SK-N-SH (cell line): ENCODE data around the gene MTERF4. TPM values are rescaled to one million over a fixed set of nuclear protein-coding genes. Genes with fewer than 3 reads are reported as not detected.

Experiments used
- CTCF ChIA-PET: fragments of 300-600, 350-600 bp; formaldehyde crosslinking; extraction: SDS; loops from one replicate; lab custom pipeline; 2021; lab: Yijun Ruan, JAX
- POLR2A ChIA-PET: fragments of 350-600 bp; sonication (Branson Sonifier 250); formaldehyde crosslinking; extraction: SDS; loops from one replicate; lab custom pipeline; 2020; ENCODE audit warnings: antibody characterized with exemption, inconsistent platforms; lab: Yijun Ruan, JAX
- DNase-seq: peaks from one replicate; pipeline ENCODE4 v3.0.0; 2012
- H2AFZ ChIP-seq: fragments of 200-600 bp; sonication (generic); 2 replicates; pipeline ENCODE4 v1.8.1; 2016; ENCODE audit warnings: antibody characterized with exemption, mild to moderate bottlenecking, low read depth
- H3F3A ChIP-seq: fragments of 200-600 bp; sonication (generic); replicated peaks from 2 replicates; pipeline ENCODE3; 2016; ENCODE audit warnings: antibody characterized with exemption, mild to moderate bottlenecking; ENCODE audit not compliant: insufficient read depth
- H3K27ac ChIP-seq, 2 experiments: fragments of 200-500 bp in 1 of 2; fragments of 200-600 bp in 1 of 2; sonication (Bioruptor generic) in 1 of 2; sonication (generic), shearing (Covaris generic) in 1 of 2; 2 replicates each; pipeline versions ENCODE4 v1.5.1 to v1.6.1; 2014 to 2016; ENCODE audit warnings: low read depth in 2 of 2, inconsistent platforms in 1 of 2, low read length in 1 of 2, mild to moderate bottlenecking in 1 of 2, mixed read lengths in 1 of 2
- H3K27me3 ChIP-seq: fragments of 200-600 bp; sonication (generic), shearing (Covaris generic); 2 replicates; pipeline ENCODE4 v1.6.1; 2016; ENCODE audit warnings: mixed run types; ENCODE audit not compliant: insufficient read depth
- H3K36me3 ChIP-seq, 2 experiments: fragments of 200-500 bp in 1 of 2; fragments of 200-600 bp in 1 of 2; sonication (Bioruptor generic) in 1 of 2; sonication (generic) in 1 of 2; replicated peaks in 1 of 2; 2 replicates each; pipeline versions ENCODE3 to v1.5.1; 2014 to 2016; ENCODE audit warnings: low read length in 1 of 2, mild to moderate bottlenecking in 1 of 2; ENCODE audit not compliant: insufficient read depth in 2 of 2, control insufficient read depth in 1 of 2
- H3K4me1 ChIP-seq, 2 experiments: fragments of 200-500 bp in 1 of 2; fragments of 200-600 bp in 1 of 2; sonication (Bioruptor generic) in 1 of 2; sonication (generic), shearing (Covaris generic) in 1 of 2; 2 replicates each; pipeline versions ENCODE4 v1.5.1 to v1.6.1; 2014 to 2016; ENCODE audit warnings: low read depth in 1 of 2, low read length in 1 of 2, mixed run types in 1 of 2; ENCODE audit not compliant: insufficient read depth in 2 of 2, control insufficient read depth in 1 of 2
- H3K4me2 ChIP-seq: fragments of 200-600 bp; sonication (generic), shearing (Covaris generic); 2 replicates; pipeline ENCODE4 v1.6.1; 2017; ENCODE audit warnings: mixed run types
- H3K4me3 ChIP-seq, 2 experiments: fragments of 200-500 bp in 1 of 2; fragments of 200-600 bp in 1 of 2; sonication (Bioruptor generic) in 1 of 2; sonication (generic), shearing (Covaris generic) in 1 of 2; 2 replicates each; pipeline versions ENCODE4 v1.5.1 to v1.8.1; 2014 to 2016; ENCODE audit warnings: low read depth in 2 of 2, inconsistent platforms in 1 of 2, low read length in 1 of 2, mild to moderate bottlenecking in 1 of 2, mixed read lengths in 1 of 2, moderate library complexity in 1 of 2
- H3K79me2 ChIP-seq: fragments of 200-600 bp; sonication (generic); 2 replicates; pipeline ENCODE4 v1.8.1; 2017; ENCODE audit warnings: mild to moderate bottlenecking; ENCODE audit not compliant: insufficient read depth
- H3K9ac ChIP-seq: fragments of 200-600 bp; sonication (generic); 2 replicates; pipeline ENCODE4 v1.6.1; 2017; ENCODE audit warnings: mixed run types
- H3K9me2 ChIP-seq: fragments of 200-600 bp; sonication (generic); 2 replicates; pipeline ENCODE4 v1.6.1; 2017; ENCODE audit warnings: mixed run types
- H3K9me3 ChIP-seq: fragments of 200-600 bp; sonication (generic); 2 replicates; pipeline ENCODE4 v1.6.1; 2017; ENCODE audit warnings: mixed run types, mild to moderate bottlenecking, moderate library complexity
- H4K20me1 ChIP-seq: fragments of 200-600 bp; sonication (generic); 2 replicates; pipeline ENCODE4 v1.6.1; 2017; ENCODE audit warnings: mild to moderate bottlenecking, mixed run types; ENCODE audit not compliant: insufficient read depth
- ELF1 ChIP-seq: IDR thresholded peaks from 2 replicates; pipeline ENCODE4 v1.4.0; 2012
- FOXJ3 ChIP-seq: sonication (generic); formaldehyde crosslinking; IDR thresholded peaks from 2 replicates; pipeline ENCODE4 v1.5.1; 2020; ENCODE audit warnings: mild to moderate bottlenecking, missing genetic modification reagents
- FOXM1 ChIP-seq: IDR thresholded peaks from 2 replicates; pipeline ENCODE4 v1.4.0; 2012; ENCODE audit warnings: low read depth, mild to moderate bottlenecking
- MEF2A ChIP-seq: IDR thresholded peaks from 2 replicates; pipeline ENCODE4 v1.4.0; 2012; ENCODE audit warnings: low read depth, borderline replicate concordance
- NFIC ChIP-seq: IDR thresholded peaks from 2 replicates; pipeline ENCODE4 v1.4.0; 2012; ENCODE audit warnings: borderline replicate concordance
- NRF1 ChIP-seq: IDR thresholded peaks from 2 replicates; pipeline ENCODE4 v1.6.1; 2012; ENCODE audit warnings: low read depth, mild to moderate bottlenecking, low read length
- RCOR1 ChIP-seq: fragments of 150-350 bp; IDR thresholded peaks from 2 replicates; pipeline ENCODE4 v1.6.1; 2017; ENCODE audit warnings: antibody characterized with exemption, low read length
- RFX5 ChIP-seq: IDR thresholded peaks from 2 replicates; pipeline ENCODE4 v1.6.1; 2012; ENCODE audit warnings: mild to moderate bottlenecking, improper control_type of control experiment, low read length
- SIN3A ChIP-seq: IDR thresholded peaks from 2 replicates; pipeline ENCODE4 v1.6.1; 2012; ENCODE audit warnings: low read depth, mild to moderate bottlenecking, low read length, moderate library complexity, borderline replicate concordance
- SMC3 ChIP-seq: IDR thresholded peaks from 2 replicates; pipeline ENCODE4 v1.6.1; 2012; ENCODE audit warnings: low read depth, low read length, improper control_type of control experiment
- TAF1 ChIP-seq: IDR thresholded peaks from 2 replicates; pipeline ENCODE4 v1.6.1; 2012; ENCODE audit warnings: low read depth, mild to moderate bottlenecking, low read length, moderate library complexity, borderline replicate concordance
- TCF12 ChIP-seq: IDR thresholded peaks from 2 replicates; pipeline ENCODE4 v1.4.0; 2012
- WGBS: methylation state at CpG from one replicate; pipeline ENCODE4 v1.1.6; 2017; ENCODE audit warnings: low lambda C conversion rate; 5-methylcytosine and 5-hydroxymethylcytosine counted together
- polyA plus RNA-seq, 3 experiments: library from polyadenylated mRNA; depleted of rRNA; stranded (reverse); fragments of >200 nt; gene quantifications; 2 replicates each; pipeline ENCODE4 v1.2.3, GENCODE V29; 2012
- TF ChIP-seq, protein P1 (sequence below): fragments of 200-600 bp; sonication (generic); IDR thresholded peaks from 2 replicates; pipeline ENCODE4 v1.6.1; 2017; ENCODE audit warnings: antibody characterized with exemption, mild to moderate bottlenecking, moderate library complexity
- TF ChIP-seq, protein P2 (sequence below): fragments of 150-350 bp; IDR thresholded peaks from 2 replicates; pipeline ENCODE4 v1.6.1; 2016; ENCODE audit warnings: mild to moderate bottlenecking, low read depth, low read length
- TF ChIP-seq, protein P3 (sequence below): IDR thresholded peaks from 2 replicates; pipeline ENCODE4 v1.4.0; 2012; ENCODE audit warnings: low read depth
- TF ChIP-seq, protein P4 (sequence below): IDR thresholded peaks from 2 replicates; pipeline ENCODE4 v1.4.0; 2012; ENCODE audit warnings: low read depth, borderline replicate concordance
- TF ChIP-seq, protein P5 (sequence below): fragments of 150-350 bp; IDR thresholded peaks from 2 replicates; pipeline ENCODE4 v1.6.1; 2017; ENCODE audit warnings: antibody characterized with exemption, low read length, low read depth, borderline replicate concordance

The MTERF4 gene
- polyA plus RNA-seq, 1 of the 3 experiments (the other 2 are of a cell fraction): 31.0 TPM

DNA sequence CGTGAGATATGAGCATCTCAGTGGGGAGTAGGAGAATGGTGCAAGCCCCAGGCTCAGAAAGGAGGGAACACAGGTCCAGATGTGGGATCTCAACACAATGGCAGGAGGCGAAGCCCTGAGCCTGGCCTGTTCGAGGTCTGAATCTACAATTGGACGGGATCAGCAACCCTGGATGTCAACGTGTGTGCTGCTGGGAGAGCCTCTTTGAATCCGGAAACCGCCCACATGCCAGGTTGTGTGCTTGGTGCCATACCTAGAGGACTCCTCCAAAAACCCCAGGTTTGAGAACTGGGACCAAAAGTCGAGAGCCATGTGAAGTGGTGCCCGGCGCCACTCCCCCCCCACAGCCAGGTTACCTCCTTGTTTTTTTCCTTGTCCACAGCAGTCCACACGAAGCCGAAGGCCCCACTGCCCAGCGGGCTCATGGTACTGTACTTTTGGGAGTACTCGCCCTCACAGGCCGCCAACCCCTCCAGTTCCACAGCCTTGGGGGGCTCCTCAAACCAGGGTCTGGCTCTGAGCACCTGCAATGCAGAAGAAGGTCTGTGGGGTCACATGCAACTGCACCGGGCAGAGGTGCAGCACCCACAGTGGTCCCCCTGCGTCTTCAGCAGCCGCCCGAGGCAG is 20.4 kb upstream of the MTERF4 start:
- Histone ChIP-seq H3K9me2 (no peaks in the 10 kb centered on the region), H3K9me3 (no peaks in the 10 kb centered on the region; the same call in 1 of the 2 replicates), H2AFZ (no peak overlapping the region), H3K9ac (no peak overlapping the region), H3F3A (peaks cover 5% of the 10 kb centered on the region)
- POLR2A ChIA-PET: no interaction called here
- CTCF ChIA-PET: no interaction called here
- no peak for DNase-seq
- no peak for TF ChIP-seq RCOR1
- TF ChIP-seq TAF1: no peak
- TF ChIP-seq SIN3A: no peak
- TF ChIP-seq RFX5: no peak
- no peak for TF ChIP-seq FOXM1
- no peak for TF ChIP-seq NFIC
- TF ChIP-seq, all 33 proteins: peak for 0
- Histone ChIP-seq H3K36me3 (peaks cover 12 to 16% of the 10 kb centered on the region in 2 experiments), H3K27ac (no peak overlapping the region), H3K27me3 (no peaks in the 10 kb centered on the region), H3K4me3 (no peak overlapping the region), H3K79me2 (no peaks in the 10 kb centered on the region), H3K4me2 (no peak overlapping the region), H3K4me1 (no peaks in the 10 kb centered on the region), H4K20me1 (no peaks in the 10 kb centered on the region)
- 92% methylated on average over 12 of the region's 19 CpGs for WGBS

DNA sequence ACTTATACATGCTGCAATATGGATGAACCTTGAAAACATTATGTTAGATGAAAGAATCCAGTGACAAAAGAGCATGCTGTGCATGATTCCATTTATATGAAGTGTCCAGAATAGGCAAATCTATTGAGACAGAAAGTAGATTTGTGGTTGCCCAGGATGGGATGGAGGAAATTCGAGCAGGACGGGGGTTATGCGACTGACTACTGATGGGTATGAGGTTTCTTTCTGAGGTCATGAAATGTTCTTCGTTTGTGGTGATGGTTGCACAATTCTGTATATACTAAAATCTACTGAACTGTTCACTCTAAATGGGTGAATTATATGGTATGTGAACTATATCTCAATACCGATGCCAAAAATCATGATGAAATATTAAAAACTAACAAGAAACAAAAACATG is 18.9 kb upstream of the MTERF4 start:
- Histone ChIP-seq H3K79me2 (no peaks in the 10 kb centered on the region), H3K9me3 (no peaks in the 10 kb centered on the region; the same call in 1 of the 2 replicates), H3K9me2 (no peaks in the 10 kb centered on the region), H3K36me3 (peaks cover 12 to 16% of the 10 kb centered on the region in 2 experiments), H4K20me1 (no peaks in the 10 kb centered on the region), H3F3A (peaks cover 5% of the 10 kb centered on the region), H3K4me3 (no peak overlapping the region), H3K27me3 (no peaks in the 10 kb centered on the region), H3K4me1 (no peaks in the 10 kb centered on the region), H2AFZ (no peak overlapping the region), H3K9ac (no peak overlapping the region), H3K27ac (no peak overlapping the region), H3K4me2 (no peak overlapping the region)
- ChIA-PET CTCF (no interaction called here), POLR2A (no interaction called here)
- 92% methylated on average over 5 of the region's 5 CpGs for WGBS
- no peak for DNase-seq
- TF ChIP-seq MEF2A: no peak
- TF ChIP-seq, protein P1, sequence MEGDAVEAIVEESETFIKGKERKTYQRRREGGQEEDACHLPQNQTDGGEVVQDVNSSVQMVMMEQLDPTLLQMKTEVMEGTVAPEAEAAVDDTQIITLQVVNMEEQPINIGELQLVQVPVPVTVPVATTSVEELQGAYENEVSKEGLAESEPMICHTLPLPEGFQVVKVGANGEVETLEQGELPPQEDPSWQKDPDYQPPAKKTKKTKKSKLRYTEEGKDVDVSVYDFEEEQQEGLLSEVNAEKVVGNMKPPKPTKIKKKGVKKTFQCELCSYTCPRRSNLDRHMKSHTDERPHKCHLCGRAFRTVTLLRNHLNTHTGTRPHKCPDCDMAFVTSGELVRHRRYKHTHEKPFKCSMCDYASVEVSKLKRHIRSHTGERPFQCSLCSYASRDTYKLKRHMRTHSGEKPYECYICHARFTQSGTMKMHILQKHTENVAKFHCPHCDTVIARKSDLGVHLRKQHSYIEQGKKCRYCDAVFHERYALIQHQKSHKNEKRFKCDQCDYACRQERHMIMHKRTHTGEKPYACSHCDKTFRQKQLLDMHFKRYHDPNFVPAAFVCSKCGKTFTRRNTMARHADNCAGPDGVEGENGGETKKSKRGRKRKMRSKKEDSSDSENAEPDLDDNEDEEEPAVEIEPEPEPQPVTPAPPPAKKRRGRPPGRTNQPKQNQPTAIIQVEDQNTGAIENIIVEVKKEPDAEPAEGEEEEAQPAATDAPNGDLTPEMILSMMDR: no peak

DNA sequence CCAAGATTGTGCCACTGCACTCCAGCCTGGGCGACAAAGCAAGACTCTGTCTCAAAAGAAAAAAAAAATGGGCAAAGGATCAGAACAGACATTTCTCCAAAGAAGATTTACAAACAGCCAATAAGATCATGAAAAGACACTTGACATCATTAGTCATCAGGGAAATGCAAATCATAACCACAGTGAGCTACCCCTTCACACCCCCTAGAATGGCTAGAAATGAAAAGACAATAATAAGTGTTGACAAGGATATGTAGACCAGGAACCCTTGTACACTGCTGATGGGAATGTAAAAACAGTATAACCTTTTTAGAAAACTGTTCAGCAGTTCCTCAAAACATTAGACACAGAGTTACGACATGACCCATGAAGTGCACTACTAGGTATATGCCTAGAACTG is 18.4 kb upstream of the MTERF4 start:
- H3K9me2 ChIP-seq: no peaks in the 10 kb centered on the region
- whole genome bisulfite sequencing: 98% methylated on average over 2 of the region's 2 CpGs
- no peak overlapping the region for H3K9ac ChIP-seq
- H3K27ac ChIP-seq: no peak overlapping the region
- DNase-seq: no peak
- no peak overlapping the region for H3K4me3 ChIP-seq
- CTCF ChIA-PET: no interaction called here
- H3K27me3 ChIP-seq: no peaks in the 10 kb centered on the region
- POLR2A ChIA-PET: no interaction called here
- H3K4me2 ChIP-seq: no peak overlapping the region
- no peaks in the 10 kb centered on the region; the same call in 1 of the 2 replicates for H3K9me3 ChIP-seq
- H3F3A ChIP-seq: peaks cover 5% of the 10 kb centered on the region
- no peaks in the 10 kb centered on the region for H3K79me2 ChIP-seq
- H3K4me1 ChIP-seq: no peaks in the 10 kb centered on the region
- H4K20me1 ChIP-seq: no peaks in the 10 kb centered on the region
- no peak overlapping the region for H2AFZ ChIP-seq
- peaks cover 12 to 16% of the 10 kb centered on the region in 2 experiments for H3K36me3 ChIP-seq
- TF ChIP-seq, protein P2, sequence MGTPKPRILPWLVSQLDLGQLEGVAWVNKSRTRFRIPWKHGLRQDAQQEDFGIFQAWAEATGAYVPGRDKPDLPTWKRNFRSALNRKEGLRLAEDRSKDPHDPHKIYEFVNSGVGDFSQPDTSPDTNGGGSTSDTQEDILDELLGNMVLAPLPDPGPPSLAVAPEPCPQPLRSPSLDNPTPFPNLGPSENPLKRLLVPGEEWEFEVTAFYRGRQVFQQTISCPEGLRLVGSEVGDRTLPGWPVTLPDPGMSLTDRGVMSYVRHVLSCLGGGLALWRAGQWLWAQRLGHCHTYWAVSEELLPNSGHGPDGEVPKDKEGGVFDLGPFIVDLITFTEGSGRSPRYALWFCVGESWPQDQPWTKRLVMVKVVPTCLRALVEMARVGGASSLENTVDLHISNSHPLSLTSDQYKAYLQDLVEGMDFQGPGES: no peak
- TF ChIP-seq, protein P3, sequence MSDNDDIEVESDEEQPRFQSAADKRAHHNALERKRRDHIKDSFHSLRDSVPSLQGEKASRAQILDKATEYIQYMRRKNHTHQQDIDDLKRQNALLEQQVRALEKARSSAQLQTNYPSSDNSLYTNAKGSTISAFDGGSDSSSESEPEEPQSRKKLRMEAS: no peak
- TF ChIP-seq TCF12 (no peak), ELF1 (no peak), FOXJ3 (CRISPR knock-in tag) (no peak), SMC3 (no peak), NRF1 (no peak), SIN3A (no peak)
- TF ChIP-seq, protein P4, sequence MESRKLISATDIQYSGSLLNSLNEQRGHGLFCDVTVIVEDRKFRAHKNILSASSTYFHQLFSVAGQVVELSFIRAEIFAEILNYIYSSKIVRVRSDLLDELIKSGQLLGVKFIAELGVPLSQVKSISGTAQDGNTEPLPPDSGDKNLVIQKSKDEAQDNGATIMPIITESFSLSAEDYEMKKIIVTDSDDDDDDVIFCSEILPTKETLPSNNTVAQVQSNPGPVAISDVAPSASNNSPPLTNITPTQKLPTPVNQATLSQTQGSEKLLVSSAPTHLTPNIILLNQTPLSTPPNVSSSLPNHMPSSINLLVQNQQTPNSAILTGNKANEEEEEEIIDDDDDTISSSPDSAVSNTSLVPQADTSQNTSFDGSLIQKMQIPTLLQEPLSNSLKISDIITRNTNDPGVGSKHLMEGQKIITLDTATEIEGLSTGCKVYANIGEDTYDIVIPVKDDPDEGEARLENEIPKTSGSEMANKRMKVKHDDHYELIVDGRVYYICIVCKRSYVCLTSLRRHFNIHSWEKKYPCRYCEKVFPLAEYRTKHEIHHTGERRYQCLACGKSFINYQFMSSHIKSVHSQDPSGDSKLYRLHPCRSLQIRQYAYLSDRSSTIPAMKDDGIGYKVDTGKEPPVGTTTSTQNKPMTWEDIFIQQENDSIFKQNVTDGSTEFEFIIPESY: no peak
- TF ChIP-seq, protein P5, sequence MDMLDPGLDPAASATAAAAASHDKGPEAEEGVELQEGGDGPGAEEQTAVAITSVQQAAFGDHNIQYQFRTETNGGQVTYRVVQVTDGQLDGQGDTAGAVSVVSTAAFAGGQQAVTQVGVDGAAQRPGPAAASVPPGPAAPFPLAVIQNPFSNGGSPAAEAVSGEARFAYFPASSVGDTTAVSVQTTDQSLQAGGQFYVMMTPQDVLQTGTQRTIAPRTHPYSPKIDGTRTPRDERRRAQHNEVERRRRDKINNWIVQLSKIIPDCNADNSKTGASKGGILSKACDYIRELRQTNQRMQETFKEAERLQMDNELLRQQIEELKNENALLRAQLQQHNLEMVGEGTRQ: no peak
